Measurements from ENCODE around the gene OPN1SW.

OPN1SW gene

DNA sequence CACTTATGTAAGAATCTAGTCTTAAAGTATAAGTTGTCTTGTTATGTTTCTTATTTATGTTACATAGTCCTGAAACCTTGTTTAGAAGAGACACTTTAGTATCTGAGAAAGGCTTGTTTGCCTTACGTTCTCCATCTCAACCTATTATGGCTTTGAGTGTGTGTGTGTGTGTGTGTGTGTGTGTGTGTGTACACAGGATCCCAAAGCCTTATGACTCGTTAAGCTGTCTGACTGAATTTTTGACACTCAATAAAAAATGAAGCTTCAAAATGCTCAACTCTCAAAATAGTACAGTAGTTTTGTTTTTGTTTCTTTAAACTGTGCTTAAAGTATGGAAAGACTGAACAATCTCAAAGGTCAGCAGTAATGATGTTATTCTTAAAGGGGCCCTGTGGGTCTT, 18.4 kb downstream of the OPN1SW start:
- DNase-seq, result no peak

DNA sequence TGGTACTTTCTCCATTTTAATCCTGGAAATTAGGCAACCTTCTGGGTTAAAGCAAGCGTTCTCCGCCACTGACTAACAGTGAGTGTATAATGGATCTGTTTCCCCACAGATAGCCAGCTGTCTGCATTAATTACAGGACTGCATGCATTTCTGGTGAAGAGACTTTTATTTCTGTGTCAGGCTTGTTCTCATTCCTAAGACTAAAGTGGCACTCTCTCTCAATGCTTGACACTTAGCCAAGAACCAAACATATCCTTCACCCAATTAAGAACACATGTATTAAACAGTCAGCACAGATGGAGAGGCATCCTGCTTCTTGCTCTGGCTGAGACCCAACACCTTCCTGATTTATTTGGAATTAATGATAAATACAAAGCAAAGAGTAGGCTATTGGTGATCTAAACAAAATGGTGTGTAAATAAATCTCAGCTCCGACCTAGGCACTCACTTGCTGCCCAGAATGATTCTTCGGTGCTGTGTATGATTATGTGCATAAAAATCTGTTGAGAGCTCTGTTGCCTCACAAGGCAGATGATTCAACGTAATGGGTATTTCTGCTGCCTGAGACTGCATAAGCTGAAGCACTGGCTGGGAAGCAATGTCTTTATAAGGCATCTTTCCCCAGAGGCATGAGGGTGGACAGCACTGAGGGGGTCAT, 19.6 kb downstream of the OPN1SW start:
- no peak for DNase-seq

DNA sequence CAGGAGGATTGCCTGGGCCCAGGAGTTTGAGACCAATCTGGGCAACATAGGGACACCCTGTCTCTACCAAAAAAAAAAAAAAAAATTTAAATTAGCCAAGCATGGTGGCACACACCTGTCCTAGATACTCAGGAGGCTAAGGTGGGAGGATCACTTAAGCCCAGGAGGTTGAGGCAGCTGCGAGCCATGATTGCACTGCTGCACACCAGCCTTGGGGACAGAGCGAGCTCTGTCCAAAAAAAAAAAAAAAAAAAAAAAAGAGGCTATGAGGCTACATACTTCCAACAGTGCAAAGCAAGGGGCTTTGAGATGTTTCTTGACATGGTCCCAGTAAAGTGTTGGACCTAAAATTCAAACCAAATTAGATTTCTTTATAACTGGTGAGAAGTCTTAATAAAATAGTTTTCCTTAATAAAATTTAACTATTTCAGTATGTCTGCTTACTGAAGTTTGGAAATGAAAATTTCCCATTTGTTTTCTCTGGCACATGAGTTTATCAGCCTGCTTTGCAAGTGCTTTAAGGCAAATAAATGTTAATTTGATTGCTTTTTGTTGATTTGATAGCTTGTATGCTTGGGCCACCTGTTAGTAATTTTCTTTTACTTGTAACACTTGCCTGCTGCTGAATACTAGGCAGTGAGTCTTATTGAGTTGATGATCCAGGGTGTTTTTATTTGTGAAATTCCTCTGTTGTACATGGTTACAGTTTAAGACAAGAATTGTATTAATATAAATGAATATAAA, 20.3 kb downstream of the OPN1SW start:
- no peak for DNase-seq

DNA sequence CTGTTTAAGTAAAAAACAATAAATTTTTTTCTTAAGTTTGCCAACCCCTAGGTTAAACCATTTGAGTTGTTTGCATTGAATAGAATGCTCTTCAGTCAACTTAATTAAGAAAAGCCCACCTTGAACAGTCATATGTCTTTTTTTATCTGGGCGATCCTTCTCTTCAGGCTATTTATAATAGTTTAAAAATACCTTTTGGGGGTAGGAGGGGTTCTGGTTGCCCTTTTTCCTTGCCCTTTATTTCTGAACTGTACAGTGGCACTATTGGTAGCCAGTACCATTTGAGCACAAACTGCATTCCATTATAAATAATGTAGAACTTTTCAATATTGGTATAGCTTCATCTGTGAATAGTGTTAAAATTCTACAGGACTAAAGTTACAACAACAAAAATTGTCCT, 23.3 kb downstream of the OPN1SW start:
- DNase-seq, result no peak

DNA sequence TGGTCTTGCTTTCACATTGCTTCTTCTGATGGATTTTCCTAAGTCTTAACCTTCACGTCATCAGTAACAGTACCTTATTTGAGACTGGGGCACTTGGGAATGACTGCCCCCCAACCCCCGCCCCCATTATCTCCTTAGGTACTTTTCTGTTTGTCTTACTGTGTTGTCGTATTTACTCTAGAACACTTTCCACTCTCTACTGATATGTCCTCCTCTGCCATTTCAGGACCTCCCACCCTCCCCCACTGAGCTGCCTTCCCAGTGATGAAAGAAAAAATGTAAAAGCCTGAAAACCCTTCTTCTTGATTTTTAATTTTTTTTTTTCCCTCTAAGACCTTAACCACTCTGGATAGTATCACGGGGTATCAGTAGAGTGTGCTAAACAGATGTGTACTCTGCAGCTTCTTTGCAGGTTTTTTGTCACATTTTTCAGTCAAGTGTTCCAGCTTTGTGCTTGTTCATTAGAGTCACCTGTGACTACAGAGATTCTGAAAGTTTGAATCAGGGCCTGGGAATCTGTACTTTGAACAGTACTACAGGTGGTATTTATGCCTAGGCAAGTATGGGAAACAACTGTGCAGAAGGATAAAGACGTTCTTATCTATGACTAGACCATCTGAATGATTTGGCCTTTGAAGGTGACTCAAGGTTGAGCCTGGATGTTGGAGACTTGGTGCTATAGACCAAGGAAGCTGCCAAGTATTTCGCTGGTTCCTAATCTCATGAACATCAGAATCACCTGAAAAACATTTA, 28.1 kb downstream of the OPN1SW start:
- DNase-seq, result no peak

DNA sequence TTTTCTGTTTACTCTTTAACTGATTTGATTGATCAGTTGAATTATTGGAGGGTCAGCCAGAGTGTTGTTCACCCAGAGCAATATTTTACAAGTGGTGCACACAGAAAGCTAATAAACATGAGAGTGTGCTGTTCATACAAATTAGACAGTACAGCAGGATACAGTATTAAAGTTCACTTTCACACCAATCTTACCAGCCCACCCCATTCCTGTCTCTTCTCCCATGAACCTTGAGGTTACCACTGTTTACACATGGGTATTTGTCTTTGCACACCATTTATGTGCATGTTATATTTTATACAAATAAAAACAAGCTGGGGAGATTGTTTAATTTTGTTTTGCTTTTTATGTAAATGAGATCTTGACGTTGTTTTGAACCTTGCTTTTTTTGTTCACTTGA, 29.9 kb downstream of the OPN1SW start:
- no peak for DNase-seq

DNA sequence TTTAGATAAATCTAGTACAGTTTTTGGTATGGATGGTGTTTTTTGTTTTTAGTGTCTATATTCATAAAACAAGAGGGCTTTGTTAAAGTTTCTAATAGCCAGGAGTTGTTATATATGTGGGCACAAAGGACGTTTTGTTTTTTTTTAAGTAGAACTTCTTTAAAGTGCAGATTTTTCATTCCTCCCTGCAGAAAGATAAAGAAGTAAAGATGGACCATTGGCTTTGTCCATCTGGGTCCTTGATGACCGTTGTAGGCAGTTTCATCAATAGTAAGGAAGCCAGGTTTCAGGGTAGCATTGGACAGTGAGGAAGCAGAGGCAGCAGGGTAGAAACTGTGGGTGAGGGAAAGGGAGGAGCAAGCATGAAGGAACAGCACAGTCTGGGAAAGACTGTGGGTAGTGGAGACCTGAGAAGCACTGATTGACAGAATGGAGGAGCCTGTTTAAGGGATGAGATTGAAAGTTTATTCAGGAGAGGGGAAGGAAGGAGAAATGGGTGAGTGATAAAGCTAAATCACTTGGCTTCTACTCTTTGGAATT, 31.2 kb downstream of the OPN1SW start:
- DNase-seq, result no peak

DNA sequence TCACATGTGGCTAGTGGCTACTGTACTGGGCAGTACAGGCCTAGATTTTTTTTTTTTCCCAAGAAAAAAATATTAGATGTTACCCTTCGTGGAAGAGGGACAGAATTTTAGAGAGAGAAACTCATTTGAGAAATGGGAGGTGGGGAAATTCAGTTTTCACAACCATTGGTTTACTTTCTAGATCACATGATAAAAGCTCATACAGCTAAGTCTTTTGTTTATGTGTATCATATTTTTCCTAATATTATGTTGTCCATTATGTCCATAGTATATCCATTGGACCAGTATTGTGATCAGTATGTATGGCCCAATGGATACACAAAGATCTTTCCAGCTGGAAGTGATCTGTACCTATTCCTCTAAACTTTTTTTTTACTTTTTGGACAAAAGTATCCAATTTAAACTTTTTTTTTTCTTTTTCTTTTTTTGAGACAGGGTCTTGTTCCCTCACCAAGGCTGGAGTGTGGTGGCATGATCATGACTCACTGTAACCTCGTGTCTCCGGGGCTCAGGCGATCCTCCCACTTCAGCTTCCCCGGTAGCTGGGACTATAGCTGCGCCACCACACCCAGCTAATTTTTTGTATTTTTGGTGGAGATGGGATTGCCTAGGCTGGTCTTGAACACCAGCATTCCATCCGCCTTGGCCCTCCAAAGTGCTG, 32.4 kb downstream of the OPN1SW start:
- DNase-seq, result no peak

DNA sequence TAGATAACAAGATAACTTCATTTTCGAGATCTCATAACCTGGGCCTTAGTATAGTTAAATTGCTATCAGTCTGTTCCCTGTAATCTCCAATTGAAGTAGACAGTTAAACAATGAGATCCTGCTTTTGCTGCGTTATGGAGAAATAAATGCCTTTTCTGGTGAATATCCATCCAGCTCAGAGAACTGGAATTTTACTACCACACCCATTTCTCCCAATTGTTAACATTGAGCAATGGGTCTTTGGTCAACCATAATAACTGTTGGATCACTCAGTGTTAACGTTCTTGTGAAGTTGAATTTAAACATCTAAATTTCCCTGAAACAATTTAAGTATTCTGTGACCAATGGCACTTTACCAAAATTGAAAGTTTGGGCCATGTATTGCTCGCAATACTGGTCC, 33.4 kb downstream of the OPN1SW start:
- DNase-seq, result no peak

DNA sequence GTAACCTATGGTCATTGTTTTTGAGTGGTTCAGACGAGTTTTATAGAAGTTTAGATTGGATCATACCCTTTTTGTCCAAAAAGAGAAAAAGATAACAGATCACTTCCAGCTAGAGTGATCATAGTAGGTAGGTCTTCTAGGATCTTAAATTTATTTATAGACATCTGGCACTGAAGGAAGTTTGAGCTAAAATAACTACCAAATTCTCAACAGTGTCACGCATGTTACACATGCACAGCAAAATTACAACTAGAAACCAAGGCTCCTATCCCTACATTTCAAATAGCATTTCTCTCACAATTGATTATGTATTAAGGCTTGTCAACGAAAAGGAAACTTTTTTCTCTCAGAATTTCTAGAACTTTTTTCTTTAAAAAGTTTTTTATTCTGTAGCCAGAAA, 34.1 kb downstream of the OPN1SW start:
- no peak for DNase-seq

DNA sequence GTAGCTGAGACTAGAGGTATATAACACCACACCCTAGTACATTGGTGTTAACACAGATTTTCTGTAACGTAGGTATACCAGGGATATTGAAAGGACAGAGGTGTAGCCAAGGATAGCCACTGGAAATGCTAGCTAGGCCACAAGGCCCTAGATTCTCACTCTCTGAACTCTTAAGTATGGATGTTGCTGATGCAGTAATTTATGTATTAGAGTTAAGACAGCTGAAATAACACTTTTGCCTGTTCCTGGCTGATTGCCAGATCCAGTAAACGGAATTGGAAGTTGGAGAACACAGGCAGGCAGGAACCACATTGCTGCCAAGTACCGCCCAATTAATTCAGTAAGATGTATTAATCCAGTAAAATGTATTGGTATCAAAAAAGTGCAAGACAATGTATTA, 34.6 kb downstream of the OPN1SW start:
- no peak for DNase-seq

DNA sequence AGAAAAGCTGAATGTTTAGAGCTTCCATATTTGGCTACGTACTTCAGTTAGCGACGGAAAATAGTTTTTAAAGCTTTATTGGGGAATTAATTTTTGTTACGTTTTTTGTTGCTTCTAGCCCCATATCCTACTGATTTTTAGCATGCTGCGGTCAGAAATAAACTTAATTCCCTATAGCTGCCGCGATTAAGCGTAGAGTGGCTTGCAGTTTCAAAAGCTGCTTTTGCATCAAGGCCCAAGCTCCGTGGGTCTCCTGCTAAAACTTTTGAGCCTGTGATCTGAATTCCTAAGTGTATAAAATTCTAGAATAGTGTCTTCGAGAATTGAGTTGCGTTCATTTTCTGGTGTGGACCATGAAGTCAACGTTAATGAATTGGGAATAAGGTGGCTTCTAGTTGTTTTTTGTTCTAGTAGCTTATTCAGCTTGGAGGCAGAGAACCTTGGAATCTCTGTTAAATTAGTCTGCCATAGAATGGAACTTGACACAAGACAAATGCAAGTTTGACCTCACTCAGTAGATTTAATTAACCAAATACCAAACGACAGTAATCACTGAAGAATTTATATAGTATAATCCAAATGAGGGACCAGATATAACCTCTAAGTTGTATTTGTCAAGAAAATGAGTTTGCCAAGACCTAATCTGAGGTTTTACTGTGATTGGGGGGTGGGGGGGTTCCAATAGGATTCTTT, 35.5 kb downstream of the OPN1SW start:
- DNase-seq, result no peak

DNA sequence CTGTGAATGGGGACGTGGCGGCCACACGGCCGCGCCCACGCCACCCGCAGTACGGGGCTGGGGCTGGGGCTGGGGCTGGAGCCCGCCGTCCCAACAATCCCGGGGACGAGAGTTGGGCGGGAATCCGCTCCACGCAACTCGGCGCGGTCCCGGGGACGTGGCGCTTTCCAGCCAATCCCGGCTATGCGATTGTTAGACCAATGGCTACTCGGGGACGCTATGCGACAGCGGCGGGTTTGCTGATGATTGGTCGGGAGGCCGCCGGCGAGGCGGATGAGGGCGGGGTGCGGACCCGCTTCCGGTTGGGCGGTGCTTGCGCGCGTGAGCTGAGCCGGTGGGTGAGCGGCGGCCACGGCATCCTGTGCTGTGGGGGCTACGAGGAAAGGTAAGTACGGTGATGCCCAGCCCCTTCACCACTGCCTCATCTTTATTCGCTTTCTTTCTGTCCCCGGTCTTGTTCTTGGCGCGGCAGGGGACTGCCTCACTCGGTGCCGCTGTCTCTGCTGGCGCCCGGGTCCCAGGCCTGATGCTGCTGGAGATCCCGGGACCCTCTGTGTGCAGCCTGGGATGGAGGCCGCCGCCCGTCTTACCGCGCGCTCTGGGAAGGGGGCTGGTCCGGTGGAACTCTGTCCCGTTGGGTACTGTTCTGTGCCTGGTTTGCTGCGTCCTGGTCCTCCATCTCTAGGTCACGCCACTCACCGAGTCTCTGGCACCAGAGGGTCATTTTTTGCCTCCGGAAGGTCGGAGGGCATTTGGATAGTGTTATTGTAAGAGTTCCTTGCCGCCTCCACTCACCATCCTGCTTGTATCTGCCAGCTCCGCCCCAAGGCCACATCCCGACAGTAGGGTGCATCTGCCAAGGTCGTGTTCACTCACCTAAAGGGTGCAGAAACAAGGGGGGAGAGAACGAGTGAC, 36.3 kb downstream of the OPN1SW start, which contains the start of gene CALU:
Gene CALU (plus strand): TSS at position 312 of the 915 bp plus-strand sequence. CDS start 9,225 bp downstream, outside the sequence.
- DNase-seq, result peak; percentile 92

DNA sequence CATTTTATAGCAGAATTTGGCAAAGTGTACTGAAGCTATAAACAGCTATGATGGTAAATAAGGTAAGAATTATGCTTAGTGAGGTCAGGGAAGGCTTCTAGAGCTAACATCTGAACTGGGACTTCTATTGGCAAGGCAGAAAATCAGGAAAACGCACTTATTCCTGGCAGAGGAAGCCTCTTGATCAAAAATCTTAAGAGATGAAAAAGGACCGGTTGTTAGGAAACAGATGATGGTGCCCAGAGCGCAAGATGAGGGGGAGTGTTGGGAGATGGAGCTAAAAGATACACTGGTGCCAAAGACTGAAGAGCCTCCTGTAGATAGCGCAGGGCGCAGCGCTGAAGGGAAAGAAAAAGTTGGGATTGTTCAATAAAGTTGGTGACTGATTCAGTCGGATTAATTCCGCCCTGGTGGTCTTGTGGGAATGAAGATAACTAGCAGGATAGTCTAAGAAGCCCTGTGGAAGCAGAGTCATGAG, 37.0 kb downstream of the OPN1SW start:
- DNase-seq, result no peak

DNA sequence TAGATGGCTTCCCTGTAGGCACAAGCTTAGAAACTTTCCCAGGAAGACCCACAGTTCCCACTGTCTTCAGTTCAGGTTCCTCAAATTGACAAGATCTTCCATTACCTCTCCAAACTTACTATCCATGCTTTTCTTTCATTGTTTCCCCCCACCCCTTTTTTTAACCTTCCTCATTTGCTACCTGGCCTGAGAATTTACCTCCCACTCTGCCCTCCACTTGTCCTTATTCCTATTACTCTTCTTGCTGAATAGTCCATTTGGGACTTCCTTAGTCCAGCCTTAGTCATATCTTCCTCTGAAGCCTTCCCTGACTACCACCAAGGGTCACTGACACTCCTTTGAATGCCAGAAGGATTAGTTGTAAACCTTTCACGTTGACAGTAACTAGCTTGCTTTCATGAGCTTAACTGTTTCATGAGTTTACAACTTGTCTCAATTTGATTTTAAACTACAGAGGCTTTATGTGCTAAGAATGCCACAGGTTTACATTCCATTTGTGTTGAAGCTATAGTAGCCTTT, 37.7 kb downstream of the OPN1SW start:
- no peak for DNase-seq

DNA sequence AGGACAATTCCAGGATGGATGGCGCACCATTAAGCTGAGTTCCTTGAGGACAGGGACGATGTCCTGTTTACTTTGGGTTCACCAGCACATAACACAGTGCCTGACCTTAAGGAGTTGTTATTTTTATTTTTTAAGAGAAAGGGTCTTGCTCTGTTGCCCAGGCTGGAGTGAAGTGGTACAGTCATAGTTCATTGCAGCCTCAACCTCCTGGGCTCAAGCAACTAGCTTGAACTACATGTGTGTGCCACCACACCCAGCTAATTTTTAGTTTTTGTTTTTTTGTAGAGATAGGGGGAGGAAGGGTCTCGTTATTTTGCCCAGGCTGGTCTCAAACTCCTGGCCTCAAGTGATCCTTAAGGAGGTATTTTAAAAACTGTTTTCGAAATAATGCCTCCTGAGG, 38.2 kb downstream of the OPN1SW start:
- DNase-seq, result no peak

DNA sequence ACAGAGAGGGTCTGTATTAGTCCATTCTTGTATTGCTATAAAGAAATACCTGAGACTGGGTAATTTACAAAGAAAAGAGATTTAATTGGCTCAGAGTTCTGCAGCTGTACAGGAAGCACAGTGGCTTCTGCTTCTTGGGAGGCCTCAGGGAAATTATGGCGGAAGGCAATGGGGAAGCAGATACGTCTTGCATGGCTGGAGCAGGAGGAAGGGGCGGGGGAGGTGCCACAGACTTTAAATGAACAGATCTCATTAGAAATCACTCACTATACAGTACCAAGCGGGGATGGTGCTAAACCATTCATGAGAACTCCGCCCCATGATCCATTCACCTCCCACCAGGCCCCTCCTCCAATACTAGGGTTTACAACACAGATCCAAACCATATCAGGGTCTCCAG, 40.2 kb downstream of the OPN1SW start:
- DNase-seq, result no peak

DNA sequence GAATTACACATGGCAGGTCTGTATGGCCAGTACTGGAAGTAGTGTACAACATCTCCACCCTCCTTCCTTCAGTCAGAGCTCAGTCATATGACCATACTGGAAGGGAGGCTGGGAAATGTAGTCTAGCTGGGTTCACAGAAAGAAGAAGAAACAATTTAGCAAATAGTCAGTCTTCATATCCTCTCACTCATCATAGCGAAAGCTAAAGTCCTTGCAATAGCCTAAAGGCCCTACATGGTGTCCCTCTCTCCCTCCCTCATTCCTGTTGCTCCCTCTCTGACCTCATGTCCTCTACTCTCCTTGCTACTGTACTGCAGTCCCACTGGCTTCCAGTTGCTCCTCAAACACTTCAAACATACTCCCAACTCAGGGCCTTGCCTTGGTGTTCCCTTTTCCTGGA, 40.7 kb downstream of the OPN1SW start:
- no peak for DNase-seq

DNA sequence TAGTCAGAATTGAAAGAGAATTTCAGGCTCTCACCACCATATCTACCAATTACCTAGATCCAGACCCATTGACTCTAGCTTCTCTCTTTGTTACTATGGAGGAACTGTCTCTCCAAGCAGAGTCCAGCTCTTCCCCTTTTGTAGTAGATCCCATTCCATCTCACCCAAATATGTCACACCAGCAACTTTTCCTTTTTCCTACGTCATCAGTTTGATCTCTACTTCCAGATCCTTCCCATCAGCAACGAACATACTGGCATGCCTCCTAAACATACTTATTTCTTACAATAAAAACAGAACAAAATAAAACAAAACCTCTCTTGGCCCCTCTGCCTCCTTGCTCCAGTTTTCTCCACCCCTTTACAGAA, 42.3 kb downstream of the OPN1SW start:
- DNase-seq, result no peak

DNA sequence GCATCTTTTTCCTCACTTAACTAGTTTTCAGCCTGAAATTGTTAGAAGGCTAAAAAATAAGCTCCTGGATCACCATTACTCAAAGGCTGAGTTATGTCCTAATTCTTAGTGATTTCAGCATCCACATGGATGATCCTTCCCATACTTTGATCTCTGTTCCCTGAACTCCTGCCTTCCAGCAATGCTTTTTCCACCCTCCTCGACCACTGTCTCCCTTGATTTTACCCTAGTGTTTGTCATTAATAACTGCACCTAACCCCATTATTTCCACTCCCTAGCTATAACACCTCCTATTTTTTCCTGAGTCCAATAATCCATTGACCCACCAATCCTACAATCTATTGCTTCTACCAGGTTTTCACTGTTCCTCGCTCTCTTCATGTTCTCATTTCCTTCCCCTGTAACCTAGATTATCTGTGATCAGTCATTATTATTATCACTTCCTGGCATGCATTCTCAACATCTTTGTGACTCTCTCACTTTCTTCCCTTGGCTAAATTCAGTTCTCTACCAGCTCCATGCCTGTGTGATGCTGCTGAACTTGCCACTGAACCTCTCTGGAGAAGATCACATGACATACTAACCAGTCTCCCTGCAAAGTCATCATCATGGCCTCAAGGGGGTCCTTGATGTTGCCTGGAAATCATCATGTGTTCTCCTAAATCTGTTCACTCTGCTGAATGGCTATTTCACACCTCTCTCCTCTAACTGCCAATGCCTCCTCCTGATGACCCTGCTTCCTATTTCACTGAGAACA, 42.9 kb downstream of the OPN1SW start:
- no peak for DNase-seq

Measured in activated effector memory CD4-positive, alpha-beta T cell treated with Interleukin-2 at 50 U/mL for 16 hours (primary cell).